ENCODE data around the gene RAPGEF3.
A peak's percentile ranks its signal among the peaks of the same experiment; 100 is the strongest.

RAPGEF3 gene

DNA sequence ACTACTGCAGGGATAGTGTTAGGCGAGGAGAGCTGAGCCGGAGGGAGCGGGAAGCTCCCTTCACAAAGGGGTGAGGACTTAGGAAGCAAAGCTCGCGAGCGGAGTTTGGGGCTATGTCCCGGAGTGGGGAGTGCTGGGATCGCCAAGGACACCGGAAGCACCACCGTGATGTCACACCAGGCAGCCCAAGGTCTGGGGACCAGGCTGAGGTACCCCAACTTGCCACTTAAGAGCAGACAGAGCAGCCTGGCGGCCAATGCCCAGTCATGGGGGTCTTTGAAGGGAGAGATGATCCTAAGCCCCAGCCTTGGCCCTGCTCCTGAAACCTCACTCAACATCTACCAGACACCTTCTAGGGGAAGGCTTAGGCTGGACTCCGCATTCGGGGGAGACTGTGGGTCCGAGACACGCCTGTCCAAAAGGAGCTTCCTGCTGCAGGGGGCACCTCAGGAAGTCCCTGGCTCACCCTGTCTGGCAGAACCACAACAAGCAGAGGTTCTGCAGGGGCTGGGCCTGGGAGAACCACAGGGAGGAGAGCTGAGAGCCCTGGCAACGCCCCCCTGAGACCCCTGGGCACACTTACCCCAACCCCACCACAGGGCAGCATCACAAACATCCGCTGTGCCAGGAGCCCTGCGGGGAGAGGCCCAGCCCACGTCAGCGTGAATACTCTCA is 32.1 kb upstream of the RAPGEF3 start:
- no peak for DNase-seq

DNA sequence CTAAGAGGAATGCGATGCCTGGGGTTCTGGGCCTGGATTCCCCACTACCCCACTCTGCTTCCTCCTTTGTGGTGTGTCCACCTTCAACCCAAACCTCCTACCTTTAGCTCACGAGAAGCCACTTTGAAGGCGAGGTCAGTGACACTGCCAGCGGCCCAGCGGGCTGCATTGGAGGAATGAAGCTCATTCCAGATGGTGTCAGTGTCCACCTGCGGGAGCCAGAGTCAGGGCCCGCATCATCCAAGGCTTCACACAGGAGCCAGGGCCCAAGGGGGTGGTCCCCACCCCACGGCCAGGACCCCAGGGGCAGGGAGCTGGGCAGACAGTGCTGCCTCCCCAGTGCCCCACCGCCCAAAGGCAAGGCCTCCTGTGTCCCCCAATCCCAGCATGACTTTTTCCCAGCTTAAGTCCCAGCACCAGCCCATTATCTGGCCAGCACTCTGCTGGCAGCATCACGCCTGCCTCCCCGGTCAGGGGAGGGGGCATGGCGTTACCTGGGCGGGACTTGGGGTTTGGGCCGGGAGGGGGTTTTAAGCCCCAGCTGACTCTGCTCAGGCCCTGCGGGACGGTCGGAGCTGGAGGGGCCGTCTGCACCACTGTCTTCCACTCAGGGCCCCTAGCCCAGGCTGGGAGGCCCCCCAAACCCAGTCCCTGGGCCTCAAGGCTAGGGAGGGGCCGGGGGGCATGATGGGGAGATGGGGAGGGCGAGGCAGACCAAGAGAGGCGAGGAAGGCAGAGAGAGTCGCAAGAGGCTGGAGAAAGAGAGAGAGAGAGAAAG is 31.2 kb upstream of the RAPGEF3 start:
- DNase-seq: no peak

DNA sequence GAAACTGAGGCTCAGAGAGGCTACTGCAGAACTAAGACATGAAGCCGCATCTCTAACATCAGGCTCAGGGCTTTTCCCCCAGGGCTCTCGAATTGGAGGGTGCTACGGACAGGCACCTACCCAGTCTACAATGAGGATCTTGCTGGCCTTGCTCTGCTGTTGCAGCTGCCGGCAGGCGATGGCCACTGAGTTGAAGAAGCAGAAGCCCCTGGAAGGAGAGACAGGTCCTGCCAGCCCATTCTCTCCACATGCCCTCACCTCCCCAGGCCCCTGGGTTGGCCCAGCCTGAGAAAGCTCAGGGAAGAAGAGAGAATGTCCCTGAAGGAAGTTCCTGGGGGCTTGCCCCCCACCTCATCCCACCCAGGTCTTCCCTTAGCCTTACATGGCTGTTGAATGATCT is 30.5 kb upstream of the RAPGEF3 start:
- DNase-seq: no peak

DNA sequence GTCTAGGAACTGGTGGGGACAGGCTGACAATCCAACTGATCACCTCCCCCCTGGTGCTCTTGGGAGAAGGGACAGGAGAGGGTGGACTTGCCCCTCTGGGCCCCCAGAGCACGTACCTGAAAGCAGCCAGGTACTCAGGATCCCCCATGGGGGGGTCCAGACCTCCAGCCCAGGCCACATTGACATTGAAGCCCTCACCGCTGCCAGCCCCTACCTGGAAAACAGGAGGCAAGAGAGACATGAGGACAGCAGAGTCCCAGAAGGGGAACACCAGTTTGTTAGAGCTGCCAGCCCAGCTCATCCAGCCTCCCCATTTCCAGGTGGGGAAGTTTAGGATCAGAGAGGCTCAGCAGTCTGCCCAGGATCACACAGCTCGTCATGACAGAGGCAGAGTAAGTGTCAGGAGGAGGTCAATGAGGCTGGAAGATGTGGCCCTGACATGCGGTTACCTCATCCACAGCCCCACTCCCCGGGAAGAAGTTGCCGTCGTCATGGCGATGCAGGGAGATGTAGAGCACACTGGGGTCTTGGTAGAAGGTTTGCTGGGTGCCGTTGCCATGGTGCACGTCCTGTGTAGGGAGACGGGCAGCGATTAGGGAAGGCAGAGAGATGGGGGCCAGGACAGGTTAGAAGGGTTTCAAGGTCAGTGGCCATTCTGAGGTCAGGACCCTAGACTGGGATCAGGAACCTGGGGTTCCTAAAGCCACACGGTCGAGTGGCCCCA is 29.1 kb upstream of the RAPGEF3 start:
- no peak for DNase-seq

DNA sequence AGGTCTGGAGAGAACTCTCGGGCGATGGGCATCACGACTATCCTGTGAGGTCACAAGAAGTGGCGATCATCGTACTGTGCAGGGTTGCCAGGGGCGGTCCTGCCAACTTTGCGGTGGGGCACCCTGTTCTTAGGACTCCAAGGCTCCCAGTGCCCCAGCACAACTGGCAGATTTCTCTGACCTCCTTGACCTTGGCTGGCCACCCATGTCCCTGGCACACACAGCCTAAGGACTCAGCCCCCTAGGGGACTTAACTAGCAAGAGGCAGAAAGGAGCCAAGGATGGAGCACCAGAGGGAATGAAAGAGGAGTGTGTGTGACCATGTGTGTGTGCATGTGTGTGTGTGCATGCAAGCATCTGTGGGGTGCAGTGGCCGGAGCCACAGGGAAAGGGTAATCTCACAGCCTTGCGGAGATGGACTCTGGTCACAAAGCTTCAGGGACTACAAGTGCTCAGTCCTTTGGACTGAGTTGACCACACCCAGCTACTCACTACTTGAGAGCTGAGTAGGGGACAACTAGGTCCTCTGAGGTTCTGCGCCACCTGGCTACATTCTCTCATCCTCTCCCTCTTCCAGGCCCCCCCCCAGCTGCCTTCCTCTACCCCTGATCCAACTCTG is 28.1 kb upstream of the RAPGEF3 start:
- DNase-seq: no peak

DNA sequence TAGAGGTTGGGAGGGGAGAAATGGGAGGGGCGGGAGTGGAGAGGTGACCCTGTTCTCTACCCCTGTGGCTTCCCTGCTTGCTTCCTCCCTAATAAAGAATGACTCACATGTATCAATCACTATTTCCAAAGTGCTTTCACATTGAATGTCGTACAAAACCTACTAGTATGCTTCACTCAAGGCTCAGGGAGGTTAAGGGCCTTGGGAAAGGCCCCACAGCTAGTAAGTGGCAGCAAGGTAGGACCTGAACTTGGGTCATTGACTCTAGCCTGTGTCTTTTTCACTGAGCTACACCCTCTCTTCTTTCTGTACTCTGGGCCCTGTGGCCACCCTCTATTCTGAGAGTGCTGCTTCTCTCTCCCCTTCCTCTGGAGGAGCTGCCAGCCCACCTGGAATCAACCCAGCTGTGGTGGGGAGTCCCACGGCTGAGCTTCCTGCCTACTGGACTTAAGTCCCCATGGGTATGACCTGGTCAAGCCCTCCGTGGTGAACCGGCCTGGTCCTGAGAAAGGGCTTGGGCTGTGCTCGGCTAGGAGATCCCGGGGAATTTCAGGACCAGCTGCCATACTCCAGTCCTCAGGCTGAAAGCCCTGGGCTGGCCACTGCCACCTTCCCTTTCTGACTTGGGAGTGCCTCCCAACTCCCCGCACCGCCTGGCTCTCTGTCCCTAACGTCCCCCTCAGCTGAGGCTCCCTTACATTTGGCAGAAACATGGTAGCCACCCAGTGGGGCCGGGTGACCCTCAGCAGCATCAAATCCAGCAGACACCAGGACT is 27.4 kb upstream of the RAPGEF3 start:
- no peak for DNase-seq

DNA sequence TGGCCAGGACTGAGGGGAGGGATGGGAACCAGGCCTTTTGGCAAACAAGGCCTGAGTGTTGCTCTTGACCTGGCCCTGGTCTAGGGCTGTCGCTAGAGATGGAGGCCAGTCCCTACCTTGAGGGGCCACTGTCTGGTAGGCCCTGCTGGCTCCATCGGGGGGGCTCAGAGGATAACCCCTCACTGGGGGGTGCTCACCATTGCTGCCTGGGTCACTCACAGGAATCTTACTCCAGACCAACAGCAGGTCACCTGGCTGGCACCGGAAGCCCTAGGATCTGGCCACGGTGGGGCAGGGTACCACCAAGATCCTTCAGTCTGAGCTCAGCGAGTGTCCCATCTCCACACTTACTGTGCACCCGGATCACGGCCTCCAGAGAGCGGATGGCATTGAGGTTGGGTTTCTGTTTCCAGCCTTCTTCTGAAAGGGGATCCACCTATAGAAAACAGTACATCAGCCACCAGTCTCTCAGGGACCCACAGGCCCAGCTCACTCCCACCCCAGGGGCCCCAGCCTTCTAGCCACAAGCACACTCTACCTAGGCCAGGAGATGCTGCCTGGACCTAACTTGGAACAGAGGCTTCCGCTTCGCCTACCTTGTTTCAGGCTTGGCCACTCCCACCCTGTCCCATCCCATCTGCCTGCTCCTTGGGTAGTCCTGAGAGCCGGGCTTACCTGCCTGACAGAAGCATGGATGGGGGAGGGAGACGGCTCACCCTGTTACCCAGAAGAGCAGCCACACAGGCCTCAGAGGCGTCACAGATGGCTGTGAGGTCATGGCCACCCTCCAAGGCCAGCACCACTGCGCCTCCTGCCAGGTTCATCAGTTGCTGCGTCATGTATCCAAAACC is 26.6 kb upstream of the RAPGEF3 start:
- DNase-seq: no peak

DNA sequence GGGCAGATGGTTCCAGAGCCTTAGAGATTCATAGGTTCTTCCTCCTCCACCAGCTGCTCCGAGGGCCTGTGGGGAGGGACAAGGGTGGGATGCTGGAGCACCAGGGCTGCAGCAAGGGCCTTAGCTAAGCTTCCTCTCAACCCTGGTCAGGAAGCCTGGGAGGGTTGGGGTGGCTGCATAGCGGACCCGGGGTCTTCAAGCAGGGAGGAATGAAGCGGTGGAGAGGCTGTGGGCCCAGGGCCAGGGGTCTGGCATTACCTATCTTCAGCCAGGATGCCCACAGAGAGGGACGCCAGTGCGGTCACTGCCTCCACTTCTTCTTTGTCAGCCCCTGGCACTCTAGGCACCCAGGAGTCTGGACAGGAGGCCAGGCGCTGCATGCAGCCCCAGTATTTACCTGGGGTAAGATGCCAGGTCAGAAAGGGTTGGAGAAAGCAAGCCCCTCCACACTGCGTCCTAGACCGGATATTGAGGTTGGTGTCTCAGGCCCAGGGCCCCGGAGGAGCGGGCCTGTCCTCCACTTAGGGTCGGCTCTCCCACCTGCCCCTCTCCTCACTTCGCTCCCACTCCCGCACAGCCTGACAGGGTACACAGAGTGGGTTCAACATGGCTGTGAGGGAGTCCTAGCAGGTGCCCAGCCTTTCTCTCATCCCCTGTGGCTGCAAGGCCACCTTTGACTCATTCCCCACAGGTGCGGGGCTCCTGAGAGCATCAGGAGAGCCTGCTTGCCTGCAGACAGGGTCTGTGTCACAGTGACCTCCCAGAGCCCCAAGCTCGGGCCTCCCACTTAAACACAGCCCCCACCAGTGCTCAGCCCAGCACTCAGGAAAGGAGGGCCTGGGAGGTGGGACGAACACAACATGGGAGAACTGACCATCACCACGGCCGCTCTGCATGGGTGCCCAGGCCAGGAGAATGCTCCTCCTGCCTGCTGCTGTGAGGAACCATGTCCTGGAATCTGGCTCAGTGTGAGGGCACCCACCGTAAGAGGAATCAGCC is 25.4 kb upstream of the RAPGEF3 start:
- no peak for DNase-seq

DNA sequence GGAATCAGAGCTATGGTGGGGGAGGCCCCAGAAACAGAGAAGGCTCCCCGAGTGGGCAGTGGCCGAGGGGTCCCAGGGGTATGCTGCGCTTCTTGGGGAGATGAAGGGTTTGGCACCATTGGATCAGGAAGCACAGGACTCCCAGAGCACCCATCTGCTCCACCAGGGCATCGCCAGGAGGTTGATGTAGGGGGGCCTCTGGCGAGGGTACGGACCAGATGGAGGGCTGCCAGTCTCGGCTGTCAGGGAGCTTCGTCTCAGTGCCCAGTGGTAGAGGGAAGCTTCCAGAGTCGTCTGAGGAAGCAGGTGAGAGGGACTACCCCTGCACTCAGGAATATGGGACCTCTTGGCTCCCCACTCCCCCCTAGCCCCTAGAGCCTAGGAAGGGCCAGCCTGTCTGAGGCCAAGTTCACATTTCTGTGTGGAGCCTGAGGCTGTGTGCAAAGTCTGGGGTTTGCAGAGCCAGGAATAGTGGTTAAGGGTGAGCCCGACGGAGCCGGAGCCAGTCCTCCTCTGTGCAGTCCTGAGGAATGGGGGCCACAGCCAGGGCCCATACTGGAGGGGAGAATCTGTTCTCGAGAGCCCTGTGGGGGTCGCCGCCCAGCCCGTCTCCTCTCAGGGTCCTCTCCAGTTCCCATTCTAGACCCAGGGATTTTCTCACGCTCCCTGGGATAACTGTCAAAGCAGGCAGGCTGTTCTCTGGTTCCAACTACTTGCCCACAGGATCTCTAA is 24.5 kb upstream of the RAPGEF3 start:
- DNase-seq: no peak

DNA sequence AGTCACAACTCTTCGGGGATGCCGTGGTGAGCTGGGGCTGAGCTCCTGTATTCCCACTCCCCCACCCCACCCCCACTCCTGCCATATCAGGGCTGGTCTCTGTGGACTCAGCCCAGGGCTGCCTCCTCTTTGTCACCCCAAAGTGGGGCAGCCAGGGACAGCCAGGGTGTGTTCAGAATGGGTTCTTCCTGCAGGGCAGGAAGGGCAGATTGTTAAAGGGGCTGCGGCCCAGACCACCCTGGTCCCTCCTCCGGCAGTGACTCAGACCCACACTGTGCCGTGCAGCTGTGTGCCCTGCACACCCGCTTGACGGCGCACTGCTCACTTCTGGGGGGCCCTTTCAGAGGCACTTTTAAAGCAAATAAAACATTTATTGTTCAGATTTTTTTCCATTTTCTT is 23.7 kb upstream of the RAPGEF3 start:
- DNase-seq: no peak

DNA sequence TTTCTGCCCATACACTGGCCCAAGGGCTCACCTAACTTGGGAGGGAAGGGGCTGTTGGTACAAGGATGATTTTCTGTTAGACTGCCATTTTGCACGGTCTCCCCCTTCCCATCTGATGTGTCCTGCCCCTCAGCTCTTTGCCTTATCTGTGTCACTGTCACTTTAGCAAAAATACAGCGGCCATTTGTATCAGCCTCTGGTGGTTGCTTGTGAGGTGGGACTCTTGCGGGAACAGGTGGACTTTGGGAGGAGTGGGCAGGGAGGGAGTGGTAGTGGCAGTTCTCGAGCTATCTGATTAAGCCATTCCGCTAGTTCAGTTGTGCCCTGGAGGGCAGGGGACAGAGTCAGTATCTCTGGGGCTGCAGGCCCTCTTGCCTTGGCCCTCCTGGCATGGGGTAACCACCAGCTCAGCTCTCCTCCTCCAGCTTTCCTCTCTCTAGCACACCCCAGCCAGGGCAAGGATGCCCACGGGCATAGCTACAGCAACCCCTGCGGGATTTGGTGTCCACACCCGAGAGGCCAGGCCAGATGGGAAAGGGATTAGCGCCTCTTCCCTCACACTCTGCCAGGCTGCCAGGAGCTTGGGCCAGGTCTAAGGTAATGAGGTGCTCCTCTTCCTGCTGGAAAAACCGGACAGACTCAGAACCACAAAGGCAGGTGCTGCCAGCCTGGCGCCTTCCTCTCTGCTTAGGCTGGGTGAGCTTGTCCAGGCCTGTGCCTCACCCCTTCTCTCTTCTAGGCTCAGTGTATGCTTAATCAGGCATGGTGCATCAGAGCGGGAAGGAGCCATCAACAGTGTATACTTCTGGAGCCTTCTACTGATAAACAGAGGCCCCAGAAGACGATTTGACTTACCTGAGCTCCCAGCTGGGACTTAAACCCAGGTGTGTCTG is 23.0 kb upstream of the RAPGEF3 start:
- DNase-seq: no peak

DNA sequence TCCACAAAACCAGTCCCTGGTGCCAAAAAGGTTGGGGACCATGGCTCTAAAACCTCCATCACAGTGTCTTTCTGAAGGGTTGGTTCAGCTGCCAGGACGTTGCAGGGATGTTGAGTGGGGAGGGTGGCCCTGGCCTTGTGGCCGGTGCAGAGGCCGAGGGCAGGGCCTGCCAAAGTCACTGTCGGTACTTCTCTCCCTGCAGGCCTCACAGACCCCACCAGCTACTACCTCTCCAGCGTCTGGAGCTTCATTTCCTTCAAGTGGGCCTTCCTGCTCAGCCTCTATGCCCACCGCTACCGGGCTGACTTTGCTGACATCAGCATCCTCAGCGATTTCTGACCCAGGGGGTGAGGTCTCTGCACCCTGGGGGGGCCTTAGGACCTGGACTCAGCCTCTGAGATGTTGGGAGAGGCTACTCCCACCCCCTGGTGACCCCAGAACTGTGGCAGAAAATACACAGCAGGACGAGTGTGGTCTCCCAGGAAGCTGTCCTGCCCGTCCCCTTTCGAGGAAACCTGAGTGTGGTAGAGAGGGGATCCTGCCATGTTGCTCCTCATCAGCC is 21.3 kb upstream of the RAPGEF3 start:
- no peak for DNase-seq

DNA sequence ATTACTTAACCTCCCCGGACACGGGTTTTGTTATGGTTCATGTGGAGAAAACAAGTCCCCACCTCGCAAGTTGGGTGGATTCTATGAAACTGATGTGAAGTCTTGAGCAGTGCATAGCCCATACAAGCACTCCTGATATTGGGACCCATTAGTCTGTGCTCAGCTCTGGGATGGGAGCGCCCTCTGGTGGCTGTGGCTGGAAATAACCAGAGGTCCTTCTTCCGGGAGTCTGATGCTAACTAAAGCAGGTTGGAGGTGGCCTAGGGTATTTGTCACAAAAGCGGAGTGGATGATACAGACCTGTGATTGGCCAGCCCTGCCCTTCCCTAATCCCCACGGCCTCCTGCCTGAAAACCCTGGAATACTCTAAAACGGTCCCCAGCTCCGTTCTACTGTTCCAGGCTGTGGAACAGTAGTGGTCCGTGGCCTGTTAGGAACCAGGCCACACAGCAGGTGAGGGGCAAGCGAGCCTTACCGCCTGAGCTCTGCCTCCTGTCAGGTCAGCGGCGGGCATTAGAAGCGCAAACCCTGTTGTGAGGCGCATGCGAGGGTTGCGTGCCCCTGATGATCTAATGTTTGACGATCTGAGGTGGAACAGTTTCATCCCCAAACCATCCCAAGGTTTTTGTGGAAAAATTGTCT is 20.7 kb upstream of the RAPGEF3 start:
- DNase-seq: peak; percentile 55

DNA sequence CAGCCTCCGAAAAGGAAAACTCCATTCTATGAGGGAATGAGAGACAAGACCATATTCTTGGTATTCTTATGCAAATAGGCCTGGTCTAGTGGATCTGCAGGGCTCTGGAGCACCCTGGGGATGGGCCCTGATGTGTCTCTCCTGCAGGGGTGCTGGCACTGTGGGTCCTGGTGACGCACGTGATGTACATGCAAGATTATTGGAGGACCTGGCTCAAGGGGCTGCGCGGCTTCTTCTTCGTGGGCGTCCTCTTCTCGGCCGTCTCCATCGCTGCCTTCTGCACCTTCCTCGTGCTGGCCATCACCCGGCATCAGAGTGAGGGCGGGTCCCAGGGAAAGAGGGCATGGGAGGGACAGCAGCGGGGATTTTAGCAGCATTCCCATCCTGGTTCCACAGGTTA is 20.2 kb upstream of the RAPGEF3 start:
- no peak for DNase-seq

DNA sequence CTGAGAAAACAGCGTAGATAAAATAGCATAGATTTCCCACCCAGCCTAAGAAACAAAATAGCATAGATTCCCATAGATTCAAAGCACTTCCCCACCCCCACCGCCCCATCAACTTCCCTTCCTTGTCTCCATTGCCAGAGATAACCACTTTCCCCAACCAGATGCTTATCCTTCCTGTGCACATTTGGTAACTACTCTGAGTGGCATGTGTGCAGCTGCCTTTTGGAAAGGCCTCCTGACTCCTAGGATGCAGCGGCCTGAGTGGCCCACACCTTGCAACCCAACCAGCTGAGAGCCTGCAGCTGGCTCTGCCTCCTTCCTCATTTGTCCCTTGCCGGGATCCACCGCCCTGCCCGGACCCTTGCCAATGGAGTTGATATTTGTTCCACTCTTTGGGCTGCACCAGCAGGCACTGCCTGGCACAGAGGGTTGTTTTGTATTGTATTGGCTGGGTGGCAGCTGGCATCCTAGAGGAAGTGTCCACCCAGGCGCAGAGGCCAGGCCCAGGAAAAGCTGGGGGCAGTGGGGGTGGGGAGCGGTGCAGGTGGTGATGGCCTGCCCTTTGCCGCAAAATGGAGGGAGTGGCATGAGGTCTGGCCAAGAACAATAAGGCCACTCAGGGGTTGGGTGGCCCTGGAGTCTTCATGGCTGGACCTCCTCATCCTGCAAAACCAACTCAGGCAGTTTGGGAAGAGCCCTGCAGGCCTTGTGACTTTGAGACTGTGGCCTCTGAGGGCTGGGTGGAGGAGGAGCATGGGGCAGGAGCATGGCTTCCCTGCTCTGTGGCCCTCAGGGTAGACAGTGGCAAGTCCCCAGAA is 19.3 kb upstream of the RAPGEF3 start:
- DNase-seq: peak; percentile 91

DNA sequence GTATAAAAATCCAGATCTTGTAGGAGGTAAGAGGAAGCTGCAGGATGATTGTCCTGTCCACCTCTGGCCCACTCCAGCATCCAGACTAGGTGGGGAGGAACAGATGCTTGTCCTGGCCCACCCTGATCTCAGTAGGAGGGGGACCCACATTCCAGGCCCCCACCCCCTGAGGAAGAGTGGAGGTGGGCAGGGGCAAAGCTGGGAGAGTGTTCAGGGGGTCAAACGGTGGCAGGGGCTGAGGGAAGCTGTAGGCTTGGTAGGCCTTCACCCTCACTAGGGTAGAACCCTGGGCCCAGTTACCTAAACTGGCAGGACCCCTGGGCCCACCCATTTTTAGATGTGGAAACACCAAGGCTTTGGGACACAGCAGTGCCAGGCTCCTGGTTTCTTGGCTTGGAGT is 18.5 kb upstream of the RAPGEF3 start:
- no peak for DNase-seq

Data from GF-D8 (cell line).